ENCODE measurements around the gene TM7SF2. TPM values are rescaled to one million over a fixed set of nuclear protein-coding genes. Genes with fewer than 3 reads are reported as not detected.

The TM7SF2 gene
- total RNA-seq, 1 experiment from 2014 or later, result 74.8 TPM

DNA sequence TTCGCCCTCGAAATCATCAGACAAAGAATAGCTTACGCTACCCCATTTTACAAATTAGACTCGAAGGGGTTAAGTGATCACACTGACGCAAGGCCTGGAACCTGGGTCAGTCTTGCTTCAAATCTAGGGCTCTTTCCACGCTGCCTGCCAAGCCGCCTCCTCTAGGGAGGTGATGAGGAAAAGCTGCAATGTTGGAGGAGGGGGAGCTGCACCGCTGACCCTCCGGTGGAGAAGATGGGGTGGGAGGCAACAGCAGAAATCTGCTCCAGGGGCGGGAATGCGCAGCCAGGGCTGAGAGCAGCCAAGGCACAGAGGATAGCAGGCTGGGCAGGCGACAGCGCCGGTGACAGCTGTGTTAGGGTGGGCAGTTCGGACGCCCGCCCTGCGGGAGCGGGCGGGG is 22.1 kb downstream of the TM7SF2 start:
- no CpG with 5 or more reads among the region's 20 CpGs for WGBS (ENCODE audit: extremely low coverage, insufficient read length, low lambda C conversion rate)
- no peak overlapping the region for H2BK20ac ChIP-seq (ENCODE audit: low read depth, low read length, poor library complexity, severe bottlenecking)
- no peaks in the 10 kb centered on the region for H3K4me1 ChIP-seq (ENCODE audit: insufficient read depth, low read length)
- H2BK12ac ChIP-seq (ENCODE audit: insufficient read length, low read depth, low read length), result no peak overlapping the region
- H3K14ac ChIP-seq (ENCODE audit: insufficient read depth, low read length), result no peak overlapping the region
- no peaks in the 10 kb centered on the region for H3K27me3 Mint-ChIP-seq (ENCODE audit: low read depth)
- H3K36me3 Mint-ChIP-seq (ENCODE audit: insufficient read depth in 1 of 3, low read depth in 3 of 3), result peaks cover 5 to 31% (median 26%) of the 10 kb centered on the region in 3 experiments; a peak in 6 of 7 replicates
- H3K4ac ChIP-seq (ENCODE audit: low read depth, low read length), result no peak overlapping the region
- peak overlapping the region; percentile 93 to 95 for H3K4me3 Mint-ChIP-seq
- no peak overlapping the region for H4K8ac ChIP-seq (replicated peaks; ENCODE audit: insufficient read length, low read depth, low read length)
- peak overlapping the region; percentile 58 for H3K4me2 ChIP-seq (ENCODE audit: insufficient read depth, insufficient read length, low read length)
- H3K27ac Mint-ChIP-seq, result peak overlapping the region; percentile 100; a peak in 6 of 7 replicates
- no peak overlapping the region for H3T11ph ChIP-seq (ENCODE audit: low read length)
- no peak overlapping the region for H4K5ac ChIP-seq (ENCODE audit: insufficient read length, low read depth, low read length)
- H2AFZ ChIP-seq (ENCODE audit: low read length), result no peak overlapping the region
- H3K79me1 ChIP-seq (ENCODE audit: insufficient read depth, low read depth, low read length, poor library complexity, severe bottlenecking), result no peaks in the 10 kb centered on the region
- no peak overlapping the region for H3K23ac ChIP-seq (ENCODE audit: insufficient read length, low read depth, low read length)
- H3K18ac ChIP-seq (ENCODE audit: insufficient read length, low read depth, low read length), result no peak overlapping the region
- H3K79me2 ChIP-seq (ENCODE audit: insufficient read depth, low read length), result no peaks in the 10 kb centered on the region
- peaks cover 14% of the 10 kb centered on the region for H3K23me2 ChIP-seq (ENCODE audit: insufficient read length, low read depth, low read length, poor library complexity, severe bottlenecking)
- no peak overlapping the region for H3K56ac ChIP-seq (ENCODE audit: insufficient read length, low read depth, low read length)
- H3K9ac ChIP-seq (ENCODE audit: extremely low read depth, insufficient read length, low read length), result peak overlapping the region; percentile 96
- no peak overlapping the region for H2BK120ac ChIP-seq (ENCODE audit: low read depth, low read length, poor library complexity, severe bottlenecking)
- no peak overlapping the region for H3K27ac ChIP-seq (ENCODE audit: insufficient read length, low read depth, low read length)
- peaks cover 19 to 23% of the 10 kb centered on the region in 2 experiments for H3K4me1 Mint-ChIP-seq
- no peaks in the 10 kb centered on the region for H3K27me3 ChIP-seq (ENCODE audit: insufficient read depth, low read length)
- no peak overlapping the region for H2BK15ac ChIP-seq (ENCODE audit: low read depth, low read length)
- H2AK5ac ChIP-seq (ENCODE audit: insufficient read length, low read length), result no peak overlapping the region
- no peak overlapping the region for H2BK5ac ChIP-seq (ENCODE audit: insufficient read length, low read length)
- no peak overlapping the region for H4K91ac ChIP-seq (ENCODE audit: insufficient read length, low read depth, low read length)
- DNase-seq, result no peak
- no peaks in the 10 kb centered on the region for H4K20me1 ChIP-seq (ENCODE audit: control insufficient read depth, insufficient read depth, insufficient read length)
- no peaks in the 10 kb centered on the region; a peak in 1 of 5 replicates for H3K9me3 Mint-ChIP-seq
- no peaks in the 10 kb centered on the region for H3K9me3 ChIP-seq (ENCODE audit: control insufficient read depth, low read depth, low read length)
- TF ChIP-seq, protein P1, sequence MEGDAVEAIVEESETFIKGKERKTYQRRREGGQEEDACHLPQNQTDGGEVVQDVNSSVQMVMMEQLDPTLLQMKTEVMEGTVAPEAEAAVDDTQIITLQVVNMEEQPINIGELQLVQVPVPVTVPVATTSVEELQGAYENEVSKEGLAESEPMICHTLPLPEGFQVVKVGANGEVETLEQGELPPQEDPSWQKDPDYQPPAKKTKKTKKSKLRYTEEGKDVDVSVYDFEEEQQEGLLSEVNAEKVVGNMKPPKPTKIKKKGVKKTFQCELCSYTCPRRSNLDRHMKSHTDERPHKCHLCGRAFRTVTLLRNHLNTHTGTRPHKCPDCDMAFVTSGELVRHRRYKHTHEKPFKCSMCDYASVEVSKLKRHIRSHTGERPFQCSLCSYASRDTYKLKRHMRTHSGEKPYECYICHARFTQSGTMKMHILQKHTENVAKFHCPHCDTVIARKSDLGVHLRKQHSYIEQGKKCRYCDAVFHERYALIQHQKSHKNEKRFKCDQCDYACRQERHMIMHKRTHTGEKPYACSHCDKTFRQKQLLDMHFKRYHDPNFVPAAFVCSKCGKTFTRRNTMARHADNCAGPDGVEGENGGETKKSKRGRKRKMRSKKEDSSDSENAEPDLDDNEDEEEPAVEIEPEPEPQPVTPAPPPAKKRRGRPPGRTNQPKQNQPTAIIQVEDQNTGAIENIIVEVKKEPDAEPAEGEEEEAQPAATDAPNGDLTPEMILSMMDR (conservative IDR thresholded peaks at IDR 0.05), result no peak
